GM18907 (cell line): ENCODE data around the gene SOX15.
A peak's percentile ranks its signal among the peaks of the same experiment; 100 is the strongest.
"Not testable (repeated sequence)": the region's sequence is repeated elsewhere in the genome, so short reads cannot be mapped to it uniquely, and the experiment has no call there.

Source experiments
- ATAC-seq: cut with Tn5 transposase; IDR thresholded peaks from one replicate; pipeline ENCODE4 v1.9.1; 2021; ENCODE audit warnings: mild to moderate bottlenecking, moderate library complexity; ENCODE audit not compliant: unreplicated experiment

Gene SOX15

GRCh38 chr17:7589891-7590691, at the start of gene SOX15:
SOX15 (minus strand) TSS chr17:7590094; CDS start chr17:7589676, 418 bp downstream.
- no peak for ATAC-seq

GRCh38 chr17:7636163-7636562, 46.3 kb upstream of the SOX15 start:
- ATAC-seq, result no peak

- ATAC-seq, result no peak
These were observed 44.5 kb upstream of the SOX15 start for GRCh38 chr17:7634384-7634783.

- no peak for ATAC-seq
These were observed 43.2 kb upstream of the SOX15 start for GRCh38 chr17:7633093-7633492.

- ATAC-seq, result no peak
These were observed 42.6 kb upstream of the SOX15 start for GRCh38 chr17:7632492-7632894.

- ATAC-seq, result no peak
These were observed 41.8 kb upstream of the SOX15 start for GRCh38 chr17:7631398-7632380.

GRCh38 chr17:7629939-7630571, 40.2 kb upstream of the SOX15 start, which contains the start of gene SHBG:
SHBG (plus strand) TSS chr17:7630135; CDS start chr17:7630173, 38 bp downstream.
- ATAC-seq, result no peak

- ATAC-seq, result peak; percentile 82
These were observed 37.6 kb upstream of the SOX15 start, which contains the start of gene SAT2 for GRCh38 chr17:7627250-7628121. SAT2 (minus strand) TSS chr17:7627821; CDS start chr17:7627635, 186 bp downstream.

- no peak for ATAC-seq
These were observed 37.0 kb upstream of the SOX15 start for GRCh38 chr17:7626956-7627249.

GRCh38 chr17:7626307-7626706, 36.4 kb upstream of the SOX15 start:
- no peak for ATAC-seq

GRCh38 chr17:7625749-7626148, 35.9 kb upstream of the SOX15 start:
- ATAC-seq, result not testable (repeated sequence)

- no peak for ATAC-seq
These were observed 33.8 kb upstream of the SOX15 start for GRCh38 chr17:7623661-7624060.

- ATAC-seq, result no peak
These were observed 30.9 kb upstream of the SOX15 start for GRCh38 chr17:7620835-7621234.

- ATAC-seq, result no peak
These were observed 28.7 kb upstream of the SOX15 start for GRCh38 chr17:7618608-7619007.

- ATAC-seq, result no peak
These were observed 25.4 kb upstream of the SOX15 start for GRCh38 chr17:7615265-7615747.

- peak; percentile 85 for ATAC-seq
These were observed 24.8 kb upstream of the SOX15 start, which contains the start of gene FXR2 for GRCh38 chr17:7614425-7615264. FXR2 (minus strand) TSS chr17:7614897; CDS start chr17:7614532, 365 bp downstream.

- no peak for ATAC-seq
These were observed 24.0 kb upstream of the SOX15 start for GRCh38 chr17:7613769-7614424.

GRCh38 chr17:7612294-7612640, 22.4 kb upstream of the SOX15 start:
- no peak for ATAC-seq
